Liver (tissue), 3 donors: ENCODE measurements around the gene CELF2.

ENCODE experiments used
- ATF3 ChIP-seq: IDR thresholded peaks from 2 replicates; pipeline ENCODE4 v1.6.1; 2016; ENCODE audit warnings: antibody characterized with exemption
- CTCF ChIP-seq: fragments of 150-350 bp; IDR thresholded peaks from 2 replicates; pipeline ENCODE4 v1.5.1; 2017; ENCODE audit warnings: improper control_type of control experiment, low read depth, low read length; ENCODE audit not compliant: missing input control
- HNF4A ChIP-seq, 2 donors: conservative IDR thresholded peaks; 2 replicates each; pipeline ENCODE4 v1.6.1; 2016; ENCODE audit warnings: antibody characterized with exemption in 2 of 2, mild to moderate bottlenecking in 2 of 2
- SP1 ChIP-seq: IDR thresholded peaks from 2 replicates; pipeline ENCODE4 v1.6.1; 2018; ENCODE audit warnings: antibody characterized with exemption, mild to moderate bottlenecking
- TAF1 ChIP-seq: conservative IDR thresholded peaks from 2 replicates; pipeline ENCODE4 v1.6.1; 2016; ENCODE audit warnings: antibody characterized with exemption, mild to moderate bottlenecking
- donor health status: healthy.
- donor health status: healthy.

GRCh38 chr10:11242443-11243387 is 225.0 kb downstream of the CELF2 start:
- TF ChIP-seq CTCF (no peak), ATF3 (no peak), SP1 (no peak), TAF1 (no peak), HNF4A (conservative IDR thresholded peaks at IDR 0.05) (no peak)
